Measurements from ENCODE around the gene ZBED6.

GRCh38 chr1:203843435-203843834 lies 48.0 kb downstream of the ZBED6 start:
- TF ChIP-seq CTCF (IDR thresholded peaks at IDR 0.05) (no peak), POLR2A (IDR thresholded peaks at IDR 0.05) (no peak)

Data from ovary (tissue), 3 donors.